HG03103 (cell line): ENCODE results near the gene MTCL3.

ENCODE experiments used
- ATAC-seq: cut with Tn5 transposase; IDR thresholded peaks from one replicate; pipeline ENCODE4 v1.9.1; 2021; ENCODE audit warnings: low read depth; ENCODE audit not compliant: unreplicated experiment

The MTCL3 gene

GRCh38 chr6:127518710-127519468 is at the start of gene MTCL3:
Gene MTCL3, minus strand, starts transcription at chr6:127519335.
- ATAC-seq, result no peak

GRCh38 chr6:127567476-127567875 is 48.3 kb upstream of the MTCL3 start:
- no peak for ATAC-seq

GRCh38 chr6:127566651-127567050 is 47.5 kb upstream of the MTCL3 start:
- no peak for ATAC-seq

- no peak for ATAC-seq
Measured at GRCh38 chr6:127566119-127566518, 47.0 kb upstream of the MTCL3 start.

GRCh38 chr6:127564761-127565160 is 45.6 kb upstream of the MTCL3 start:
- ATAC-seq, result no peak

- no peak for ATAC-seq
Measured at GRCh38 chr6:127561660-127562059, 42.5 kb upstream of the MTCL3 start.

- no peak for ATAC-seq
Measured at GRCh38 chr6:127554435-127555006, 35.4 kb upstream of the MTCL3 start.

- no peak for ATAC-seq
Measured at GRCh38 chr6:127550403-127550802, 31.3 kb upstream of the MTCL3 start.

GRCh38 chr6:127547904-127548649 is 28.9 kb upstream of the MTCL3 start:
- ATAC-seq, result no peak

GRCh38 chr6:127547215-127547614 is 28.1 kb upstream of the MTCL3 start:
- ATAC-seq, result no peak

GRCh38 chr6:127539272-127539671 is 20.1 kb upstream of the MTCL3 start:
- ATAC-seq, result peak; percentile 46

GRCh38 chr6:127538750-127539264 is 19.7 kb upstream of the MTCL3 start:
- ATAC-seq, result no peak

- ATAC-seq, result no peak
Measured at GRCh38 chr6:127533736-127534135, 14.6 kb upstream of the MTCL3 start.

- ATAC-seq, result no peak
Measured at GRCh38 chr6:127533011-127533410, 13.9 kb upstream of the MTCL3 start.

- ATAC-seq, result no peak
Measured at GRCh38 chr6:127522714-127523113, 3.6 kb upstream of the MTCL3 start.

GRCh38 chr6:127520066-127520465 is 931 bp upstream of the MTCL3 start:
- no peak for ATAC-seq

- no peak for ATAC-seq
Measured at GRCh38 chr6:127519469-127519785, 292 bp upstream of the MTCL3 start.

- ATAC-seq, result no peak
Measured at GRCh38 chr6:127518191-127518709, 885 bp downstream of the MTCL3 start.

GRCh38 chr6:127517693-127518092 is 1.4 kb downstream of the MTCL3 start:
- ATAC-seq, result no peak

GRCh38 chr6:127516662-127517273 is 2.4 kb downstream of the MTCL3 start:
- ATAC-seq, result peak; percentile 63
